Testis (tissue), 3 donors: ENCODE results near the gene GNAS-AS1. TPM values are rescaled to one million over a fixed set of nuclear protein-coding genes. Genes with fewer than 3 reads are reported as not detected.

ENCODE experiments used
- DNase-seq: peaks from one replicate; pipeline ENCODE4 v3.0.0-alpha.2; 2019
- H3K27ac ChIP-seq, 2 donors: fragments of 200-600 bp; sonication (generic); one replicate each; pipeline ENCODE4 v1.5.1; 2019
- H3K27me3 ChIP-seq: fragments of 200-600 bp; sonication (generic); one replicate; pipeline ENCODE4 v1.5.1; 2019
- H3K36me3 ChIP-seq: fragments of 200-600 bp; sonication (generic); one replicate; pipeline ENCODE4 v1.5.1; 2017; ENCODE audit warnings: low read depth; ENCODE audit errors: missing control alignments
- H3K4me1 ChIP-seq: fragments of 200-600 bp; sonication (generic); one replicate; pipeline ENCODE4 v1.5.1; 2019
- H3K4me3 ChIP-seq, 2 donors: fragments of 200-600 bp; sonication (generic); one replicate each; pipeline ENCODE4 v1.5.1; 2017 to 2019
- H3K9me3 ChIP-seq: fragments of 200-600 bp; sonication (generic); one replicate; pipeline ENCODE4 v1.5.1; 2017
- POLR2A ChIP-seq: fragments of 450-650 bp; IDR thresholded peaks from one replicate; pipeline ENCODE4 v1.6.1; 2017; ENCODE audit warnings: antibody characterized with exemption, mild to moderate bottlenecking, moderate library complexity
- WGBS, 2 donors: methylation state at CpG; one replicate each; pipeline ENCODE4 v1.1.5; 2018; 5-methylcytosine and 5-hydroxymethylcytosine counted together
- intact Hi-C: fragments of 100-400 bp; cut with DNase I; formaldehyde crosslinking; loops from one replicate; pipeline ENCODE4 v1.15.1; 2023; ENCODE audit warnings: low total_unique reads
- polyA plus RNA-seq: library from polyadenylated mRNA; stranded (reverse); fragments of 350-450 nt; fragmentation: Illumina TruSeq; extraction: RNeasy Lipid Tissue Mini Kit (QIAGEN cat#74804); gene quantifications from one replicate; pipeline ENCODE4 v1.2.3, GENCODE V29; 2014; ENCODE audit warnings: low read depth, low replicate concordance; ENCODE audit not compliant: insufficient read depth
- total RNA-seq, 2 donors: library from RNA; depleted of rRNA; stranded (reverse); fragments of >200 nt; gene quantifications; one replicate each; pipeline ENCODE4 v1.2.3, GENCODE V29; 2016
- TF ChIP-seq, protein P1 (sequence below), 3 experiments: fragments of 450-650 bp in 2 of 3; fragments of 200-600 bp in 1 of 3; sonication (generic) in 1 of 3; IDR thresholded peaks; one replicate each; pipeline ENCODE4 v1.5.1; 2016 to 2019; ENCODE audit warnings: antibody characterized with exemption in 3 of 3, mild to moderate bottlenecking in 2 of 3, moderate library complexity in 1 of 3

Gene GNAS-AS1
- total and polyA plus RNA-seq, 3 donors from 2014 or later = 1.1 to 4.4 (median 3.5) TPM

DNA sequence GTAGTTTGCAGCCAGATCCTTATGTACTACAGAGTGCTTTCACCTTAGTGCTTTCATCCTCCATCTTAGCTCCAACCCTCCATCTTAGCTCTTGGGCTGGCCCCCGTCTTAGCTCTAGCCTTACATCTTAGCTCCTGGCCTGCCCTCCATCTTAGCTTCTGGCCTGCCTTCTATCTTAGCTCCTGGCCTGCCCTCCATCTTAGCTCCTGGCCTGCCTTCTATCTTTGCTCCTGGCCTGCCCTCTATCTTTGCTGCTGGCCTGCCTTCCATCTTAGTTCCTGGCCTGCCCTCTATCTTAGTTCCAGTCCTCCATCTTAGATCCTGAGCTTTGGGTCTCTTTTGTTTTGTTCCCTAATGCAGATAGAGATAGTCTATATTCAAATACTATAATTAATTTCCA, 23.8 kb upstream of the GNAS-AS1 start:
- Histone ChIP-seq H3K9me3 (no peaks in the 10 kb centered on the region), H3K27me3 (no peaks in the 10 kb centered on the region), H3K36me3 (no peaks in the 10 kb centered on the region), H3K27ac (no peak overlapping the region), H3K4me3 (no peak overlapping the region), H3K4me1 (peaks cover 6% of the 10 kb centered on the region)
- no peak for TF ChIP-seq POLR2A
- TF ChIP-seq, protein P1, sequence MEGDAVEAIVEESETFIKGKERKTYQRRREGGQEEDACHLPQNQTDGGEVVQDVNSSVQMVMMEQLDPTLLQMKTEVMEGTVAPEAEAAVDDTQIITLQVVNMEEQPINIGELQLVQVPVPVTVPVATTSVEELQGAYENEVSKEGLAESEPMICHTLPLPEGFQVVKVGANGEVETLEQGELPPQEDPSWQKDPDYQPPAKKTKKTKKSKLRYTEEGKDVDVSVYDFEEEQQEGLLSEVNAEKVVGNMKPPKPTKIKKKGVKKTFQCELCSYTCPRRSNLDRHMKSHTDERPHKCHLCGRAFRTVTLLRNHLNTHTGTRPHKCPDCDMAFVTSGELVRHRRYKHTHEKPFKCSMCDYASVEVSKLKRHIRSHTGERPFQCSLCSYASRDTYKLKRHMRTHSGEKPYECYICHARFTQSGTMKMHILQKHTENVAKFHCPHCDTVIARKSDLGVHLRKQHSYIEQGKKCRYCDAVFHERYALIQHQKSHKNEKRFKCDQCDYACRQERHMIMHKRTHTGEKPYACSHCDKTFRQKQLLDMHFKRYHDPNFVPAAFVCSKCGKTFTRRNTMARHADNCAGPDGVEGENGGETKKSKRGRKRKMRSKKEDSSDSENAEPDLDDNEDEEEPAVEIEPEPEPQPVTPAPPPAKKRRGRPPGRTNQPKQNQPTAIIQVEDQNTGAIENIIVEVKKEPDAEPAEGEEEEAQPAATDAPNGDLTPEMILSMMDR (IDR thresholded peaks at IDR 0.05) = no peak
- DNase-seq = no peak
- intact Hi-C loops = no loop called here
- WGBS, 2 donors = 81 to 90% methylated on average over 1 of the region's 1 CpG

DNA sequence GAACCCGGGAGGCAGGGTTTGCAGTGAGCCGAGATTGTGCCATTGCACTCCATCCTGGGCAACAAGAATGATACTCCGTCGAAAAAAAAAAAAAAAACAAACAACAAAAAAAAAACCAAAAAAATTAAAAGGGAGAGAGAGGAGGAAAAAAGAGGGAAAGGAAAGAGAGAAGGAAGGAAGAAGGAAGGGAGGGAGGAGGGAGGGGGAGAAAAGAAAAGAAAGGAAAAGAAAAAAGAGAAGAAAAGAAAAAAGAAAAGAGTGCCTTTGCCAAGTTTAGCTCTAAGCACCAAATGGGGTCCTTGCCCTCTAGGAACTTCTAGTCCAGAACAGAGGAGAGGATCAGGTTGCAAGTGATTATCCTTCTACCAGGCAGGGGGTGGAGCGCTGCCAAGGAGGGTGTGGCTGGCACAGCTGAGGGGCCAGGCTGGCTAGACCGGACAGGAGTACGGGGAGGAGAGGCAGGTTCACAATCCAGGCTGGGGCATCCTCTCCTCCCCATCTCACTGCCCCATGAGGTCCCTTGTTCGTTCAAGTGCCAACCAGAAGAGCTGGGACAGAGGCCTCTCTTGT, 20.9 kb upstream of the GNAS-AS1 start:
- WGBS, 2 donors = 81 to 90% methylated on average over 8 of the region's 8 CpGs
- no peak for TF ChIP-seq POLR2A
- TF ChIP-seq, protein P1 (IDR thresholded peaks at IDR 0.05) = no peak
- no peak for DNase-seq
- no peak overlapping the region for H3K27ac ChIP-seq
- H3K9me3 ChIP-seq = no peaks in the 10 kb centered on the region
- no peak overlapping the region for H3K4me3 ChIP-seq
- H3K36me3 ChIP-seq = no peaks in the 10 kb centered on the region
- no peaks in the 10 kb centered on the region for H3K27me3 ChIP-seq
- intact Hi-C loops = no loop called here
- no peaks in the 10 kb centered on the region for H3K4me1 ChIP-seq

DNA sequence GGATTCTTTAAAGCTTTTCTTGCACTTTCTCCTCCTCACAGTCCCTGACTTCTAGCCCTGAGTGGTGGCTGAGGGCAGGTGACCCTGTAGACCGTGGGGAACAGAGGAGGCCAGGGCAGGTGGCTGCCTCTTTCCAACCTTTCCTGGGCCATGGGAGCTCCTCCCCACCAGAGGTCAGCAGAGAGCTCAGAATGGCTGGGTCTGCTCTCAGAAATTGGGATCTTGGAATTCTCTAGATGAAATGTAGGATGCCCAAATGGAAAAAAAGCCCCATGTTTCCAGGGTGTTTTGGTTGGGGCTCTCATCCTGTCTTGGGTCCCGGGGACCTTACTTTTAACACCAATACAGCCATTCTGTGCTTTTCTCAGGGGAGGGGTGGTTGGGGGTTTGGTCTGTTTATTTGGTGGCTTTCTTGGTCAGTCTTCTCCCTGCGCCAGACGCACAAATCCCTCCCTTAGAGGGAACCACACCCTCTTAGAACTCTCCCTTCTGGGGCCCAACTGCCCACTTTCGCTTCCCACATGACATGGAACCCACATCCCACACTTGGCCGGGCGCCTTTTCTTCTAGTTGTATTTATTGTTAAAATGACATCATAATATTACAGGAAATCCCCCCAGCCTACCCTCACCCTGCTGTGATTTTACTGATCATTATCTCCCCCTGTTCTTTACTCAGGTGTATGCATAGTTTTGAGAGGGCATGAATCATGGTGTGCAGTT, 19.8 kb upstream of the GNAS-AS1 start:
- H3K27ac ChIP-seq = no peak overlapping the region
- WGBS, 2 donors = 64 to 70% methylated on average over 7 of the region's 7 CpGs
- peak; percentile 82 for DNase-seq
- H3K4me1 ChIP-seq = no peaks in the 10 kb centered on the region
- H3K9me3 ChIP-seq = no peaks in the 10 kb centered on the region
- no peaks in the 10 kb centered on the region for H3K36me3 ChIP-seq
- TF ChIP-seq, protein P1 (IDR thresholded peaks at IDR 0.05) = peak; percentile 69 to 77 (median 77)
- no peak for TF ChIP-seq POLR2A
- intact Hi-C loops = no loop called here
- no peaks in the 10 kb centered on the region for H3K27me3 ChIP-seq
- no peak overlapping the region for H3K4me3 ChIP-seq

DNA sequence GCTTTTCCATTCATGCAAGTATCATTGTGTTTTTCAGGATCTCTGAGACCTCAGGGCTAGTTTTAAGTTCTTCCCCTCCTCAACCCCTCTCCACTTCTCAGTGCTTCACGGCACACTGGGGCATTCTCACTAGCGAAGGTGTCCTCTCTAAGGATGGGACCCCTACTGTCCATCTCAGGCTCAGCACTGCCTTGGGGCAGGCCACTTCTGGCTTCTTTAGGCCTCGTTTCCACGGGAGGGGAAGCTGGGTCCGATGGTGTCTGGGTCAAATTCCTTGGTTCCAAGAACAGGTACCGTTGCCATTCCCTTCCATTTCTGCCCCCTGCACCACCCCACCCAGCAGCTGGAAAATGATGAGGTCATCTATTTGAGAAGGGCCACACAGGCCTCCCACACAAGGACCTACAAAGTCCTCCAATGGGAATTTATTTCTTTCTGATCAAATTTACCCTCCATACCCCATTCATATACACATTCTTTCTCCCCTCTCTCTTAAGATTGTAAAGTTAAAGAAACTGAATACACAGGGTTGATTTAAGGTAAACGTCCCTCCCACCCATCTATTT, 19.0 kb upstream of the GNAS-AS1 start:
- H3K4me1 ChIP-seq = no peaks in the 10 kb centered on the region
- no peaks in the 10 kb centered on the region for H3K9me3 ChIP-seq
- H3K27ac ChIP-seq = no peak overlapping the region
- TF ChIP-seq, protein P1 (IDR thresholded peaks at IDR 0.05) = no peak
- no peak for TF ChIP-seq POLR2A
- H3K36me3 ChIP-seq = no peaks in the 10 kb centered on the region
- no peak overlapping the region for H3K4me3 ChIP-seq
- intact Hi-C loops = loop anchor here (10.0 kb wide), 1 partner anchor 625 kb away; no protein-coding TSS in a partner anchor
- DNase-seq = no peak
- 85 to 87% methylated on average over 7 of the region's 7 CpGs for WGBS, 2 donors
- H3K27me3 ChIP-seq = no peaks in the 10 kb centered on the region
